NCI-H2107 treated with DMSO at 0.1 percent for 48 hours (cell line): Measurements from ENCODE around the gene PPY.
A peak's percentile ranks its signal among the peaks of the same experiment; 100 is the strongest.
"Not testable (repeated sequence)": the region's sequence is repeated elsewhere in the genome, so short reads cannot be mapped to it uniquely, and the experiment has no call there.

Experiments
- DNase-seq: peaks from one replicate; lab custom pipeline; 2025; ENCODE audit not compliant: unreplicated experiment; lab: John Stamatoyannopoulos, UW

Gene PPY

DNA sequence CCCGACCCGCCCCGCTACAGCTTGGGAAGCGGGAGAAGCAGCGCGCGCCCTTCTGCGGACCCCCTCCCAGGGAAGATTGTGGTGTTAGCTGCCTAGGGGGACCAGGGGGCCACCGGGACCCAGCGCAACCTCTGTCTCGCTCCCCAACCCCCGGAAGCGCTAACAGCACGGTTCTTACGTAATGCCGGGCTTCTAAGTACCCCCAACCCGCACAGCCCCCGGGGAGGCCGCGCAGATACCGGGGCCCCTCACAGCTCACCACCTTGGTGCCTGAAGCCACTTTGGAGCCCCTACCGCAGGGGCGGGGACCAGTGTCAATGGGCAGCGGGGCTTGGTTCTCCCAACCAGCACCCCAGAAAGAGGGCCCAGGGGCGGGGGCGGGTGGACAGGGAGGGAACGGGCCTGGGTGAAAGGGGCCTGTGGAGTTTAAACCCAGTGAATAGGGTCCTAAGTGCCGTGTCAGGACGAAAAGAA is 35.3 kb downstream of the PPY start:
- no peak for DNase-seq

GRCh38 chr17:43905985-43906852 is 36.1 kb downstream of the PPY start:
- DNase-seq = no peak

- no peak for DNase-seq
Observed at GRCh38 chr17:43905400-43905984, 36.8 kb downstream of the PPY start.

DNA sequence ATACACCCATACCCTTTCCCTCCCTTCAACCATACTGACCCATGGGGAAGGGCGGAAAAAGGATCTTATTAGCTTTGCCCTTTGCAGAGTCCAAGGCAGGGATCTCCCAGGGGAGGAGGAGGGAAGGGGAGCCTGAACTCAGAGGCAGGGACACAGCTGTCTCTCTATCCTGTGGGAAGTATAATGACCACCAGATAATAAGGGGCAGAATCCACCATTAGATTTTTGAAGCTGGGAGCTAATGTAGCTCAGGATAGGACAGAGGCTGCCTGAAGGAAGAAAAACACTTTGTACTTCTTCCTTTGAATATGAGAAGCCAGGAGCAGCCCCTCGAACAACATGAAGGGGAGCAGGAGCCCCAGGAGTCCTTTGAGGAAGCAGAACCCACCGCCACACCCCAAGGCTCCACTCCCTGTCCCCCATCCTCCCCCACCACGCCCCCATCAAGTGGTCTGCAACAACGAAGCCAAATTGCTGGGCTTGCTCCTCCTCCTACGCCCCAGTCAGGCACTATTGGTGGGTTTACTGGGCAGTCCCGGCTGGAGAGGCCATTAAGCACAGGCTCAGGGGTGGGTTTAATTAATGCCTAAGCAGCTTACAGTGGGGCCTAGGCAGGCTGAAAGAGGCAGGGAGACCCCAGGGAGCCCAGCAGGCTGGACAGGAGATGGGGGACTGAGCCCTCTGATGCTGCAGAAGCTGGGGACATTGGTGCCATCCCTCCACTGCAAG is 40.3 kb downstream of the PPY start:
- no peak for DNase-seq

DNA sequence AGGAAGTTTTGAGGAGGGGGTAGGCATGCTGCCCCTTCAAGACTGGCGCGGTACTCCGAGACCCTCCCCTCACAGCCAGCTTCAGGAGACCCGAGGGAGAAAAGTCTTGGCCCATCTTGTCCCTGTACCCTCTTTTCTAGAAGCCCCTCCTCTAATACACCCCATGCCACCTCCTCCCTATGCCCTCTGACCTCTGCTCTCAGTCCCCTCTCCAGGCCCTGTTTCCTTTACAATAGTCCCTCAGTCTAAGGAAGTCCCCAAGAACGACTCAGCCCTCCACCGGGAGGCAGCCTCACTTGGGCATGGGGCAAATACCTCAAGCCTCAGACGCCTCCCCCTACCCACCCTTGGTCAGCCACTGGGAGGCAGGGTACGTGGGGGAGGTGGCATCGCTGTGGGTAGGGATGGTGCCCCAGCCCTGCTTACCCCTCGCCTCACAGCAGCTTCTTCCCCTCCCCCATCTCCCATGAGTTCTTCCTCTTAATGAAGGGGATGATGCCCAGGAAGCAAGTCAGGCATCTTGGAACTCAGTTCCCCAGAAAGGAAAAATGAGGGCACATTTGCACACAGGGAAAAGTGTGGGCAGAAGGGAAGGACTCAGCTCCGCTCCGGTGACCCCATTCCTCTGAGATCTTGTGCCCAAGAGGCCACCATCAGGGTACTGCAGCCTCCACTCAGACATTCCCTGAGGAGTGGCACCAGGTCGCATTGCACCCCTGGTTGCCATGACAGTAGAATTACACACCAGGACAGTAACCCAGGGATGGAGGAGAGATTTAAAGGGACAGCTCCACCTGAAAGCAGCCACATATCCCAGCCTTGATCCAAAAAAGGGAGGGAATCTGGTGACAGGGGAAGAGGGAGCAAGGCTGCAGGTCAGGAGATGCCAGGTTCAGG is 41.2 kb downstream of the PPY start:
- DNase-seq = no peak

- DNase-seq = peak; percentile 53
Observed at GRCh38 chr17:43900183-43900857, 42.0 kb downstream of the PPY start.

DNA sequence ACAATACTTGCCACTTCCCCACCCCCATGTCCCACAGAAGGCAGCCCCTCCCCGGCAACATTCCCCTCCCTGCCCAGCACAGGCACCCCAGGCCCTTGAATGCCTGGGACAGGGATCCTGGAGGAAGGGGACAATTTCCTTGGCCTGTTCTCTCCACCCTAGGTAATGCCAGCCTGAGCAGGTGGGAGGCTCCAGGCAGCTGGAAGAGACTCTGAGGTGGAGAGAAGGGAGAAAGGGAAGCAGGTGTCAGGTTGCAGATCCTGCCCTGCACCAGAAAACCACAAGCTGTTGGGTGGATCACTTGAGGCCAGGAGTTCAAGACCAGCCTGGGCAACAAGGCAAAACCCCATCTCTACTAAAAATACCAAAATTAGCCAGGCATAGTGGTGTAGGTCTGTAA is 43.8 kb downstream of the PPY start:
- DNase-seq = peak; percentile 25

GRCh38 chr17:43897831-43898230 is 44.4 kb downstream of the PPY start:
- no peak for DNase-seq

DNA sequence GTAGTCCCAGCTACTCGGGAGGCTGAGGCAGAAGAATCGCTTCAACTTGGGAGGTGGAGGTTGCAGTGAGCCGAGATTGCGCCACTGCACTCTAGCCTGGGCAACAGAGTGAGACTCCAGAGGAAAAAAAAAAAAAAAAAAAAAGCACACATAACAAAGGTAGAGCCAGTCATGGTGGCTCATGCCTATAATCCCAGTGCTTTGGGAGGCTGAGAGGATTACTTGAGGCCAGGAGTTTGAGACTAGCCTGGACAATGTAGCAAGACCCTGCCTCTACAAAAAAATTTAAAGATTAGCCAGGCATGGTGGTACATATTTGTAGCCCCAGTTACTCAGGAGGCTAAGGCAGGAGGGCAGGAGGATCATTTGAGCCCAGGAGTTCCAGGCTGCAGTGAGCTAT is 47.8 kb downstream of the PPY start:
- not testable (repeated sequence) for DNase-seq

GRCh38 chr17:43892647-43892952 is 49.7 kb downstream of the PPY start:
- DNase-seq = no peak

- no peak for DNase-seq
Observed at GRCh38 chr17:43891851-43892646, 50.2 kb downstream of the PPY start.
